Osteoblast (primary cell): ENCODE measurements around the gene RALGPS2. TPM values are rescaled to one million over a fixed set of nuclear protein-coding genes. Genes with fewer than 3 reads are reported as not detected.

Experiments used
- DNase-seq: peaks from one replicate; pipeline ENCODE4 v3.0.0; 2011; ENCODE audit warnings: low spot score, mixed read lengths; ENCODE audit not compliant: insufficient read length; ENCODE audit errors: missing footprints
- H2AFZ ChIP-seq: 2 replicates; pipeline ENCODE4 v1.6.0; 2011; ENCODE audit warnings: mild to moderate bottlenecking, low read length
- H3K27ac ChIP-seq: 2 replicates; pipeline ENCODE4 v1.5.1; 2011; ENCODE audit warnings: mild to moderate bottlenecking, low read depth, low read length, moderate library complexity
- H3K27me3 ChIP-seq: 2 replicates; pipeline ENCODE4 v1.6.0; 2012; ENCODE audit warnings: mild to moderate bottlenecking, control low read depth, inconsistent platforms, low read length, moderate library complexity; ENCODE audit not compliant: insufficient read depth
- H3K36me3 ChIP-seq: 2 replicates; pipeline ENCODE4 v1.5.1; 2011; ENCODE audit warnings: mild to moderate bottlenecking, low read length, control low read depth, moderate library complexity; ENCODE audit not compliant: insufficient read depth
- H3K4me1 ChIP-seq: 2 replicates; pipeline ENCODE4 v1.5.1; 2011; ENCODE audit warnings: mild to moderate bottlenecking, low read length, control low read depth, moderate library complexity; ENCODE audit not compliant: insufficient read depth
- H3K4me2 ChIP-seq: 2 replicates; pipeline ENCODE4 v1.6.0; 2011; ENCODE audit warnings: mild to moderate bottlenecking, low read length; ENCODE audit not compliant: insufficient read depth
- H3K4me3 ChIP-seq: fragments of 200-600 bp; sonication (generic); 3 replicates; pipeline ENCODE4 v1.5.1; 2012; ENCODE audit warnings: mild to moderate bottlenecking, low read length, inconsistent platforms; ENCODE audit not compliant: insufficient read depth
- H3K79me2 ChIP-seq: 2 replicates; pipeline ENCODE4 v1.6.0; 2012; ENCODE audit warnings: mild to moderate bottlenecking, low read length, control low read depth, inconsistent platforms; ENCODE audit not compliant: insufficient read depth
- H3K9me3 ChIP-seq: 2 replicates; pipeline ENCODE4 v1.5.1; 2011; ENCODE audit warnings: low read depth, low read length, control low read depth
- H4K20me1 ChIP-seq: 2 replicates; pipeline ENCODE4 v1.6.0; 2012; ENCODE audit warnings: mild to moderate bottlenecking, low read length, control low read depth; ENCODE audit not compliant: insufficient read depth
- CTCF ChIP-seq: IDR thresholded peaks from 2 replicates; pipeline ENCODE4 v1.5.1; 2011; ENCODE audit warnings: mild to moderate bottlenecking, low read depth, low read length, moderate library complexity; ENCODE audit errors: extremely low read depth
- total RNA-seq: library from RNA; depleted of rRNA; stranded (reverse); fragments of >200 nt; gene quantifications from 2 replicates; pipeline ENCODE4 v1.2.3, GENCODE V29; 2012

Gene RALGPS2
- total RNA-seq, 1 donor = 40.2 TPM

GRCh38 chr1:178912597-178912996, 187.6 kb downstream of the RALGPS2 start:
- H3K4me2 ChIP-seq = no peak overlapping the region

DNA sequence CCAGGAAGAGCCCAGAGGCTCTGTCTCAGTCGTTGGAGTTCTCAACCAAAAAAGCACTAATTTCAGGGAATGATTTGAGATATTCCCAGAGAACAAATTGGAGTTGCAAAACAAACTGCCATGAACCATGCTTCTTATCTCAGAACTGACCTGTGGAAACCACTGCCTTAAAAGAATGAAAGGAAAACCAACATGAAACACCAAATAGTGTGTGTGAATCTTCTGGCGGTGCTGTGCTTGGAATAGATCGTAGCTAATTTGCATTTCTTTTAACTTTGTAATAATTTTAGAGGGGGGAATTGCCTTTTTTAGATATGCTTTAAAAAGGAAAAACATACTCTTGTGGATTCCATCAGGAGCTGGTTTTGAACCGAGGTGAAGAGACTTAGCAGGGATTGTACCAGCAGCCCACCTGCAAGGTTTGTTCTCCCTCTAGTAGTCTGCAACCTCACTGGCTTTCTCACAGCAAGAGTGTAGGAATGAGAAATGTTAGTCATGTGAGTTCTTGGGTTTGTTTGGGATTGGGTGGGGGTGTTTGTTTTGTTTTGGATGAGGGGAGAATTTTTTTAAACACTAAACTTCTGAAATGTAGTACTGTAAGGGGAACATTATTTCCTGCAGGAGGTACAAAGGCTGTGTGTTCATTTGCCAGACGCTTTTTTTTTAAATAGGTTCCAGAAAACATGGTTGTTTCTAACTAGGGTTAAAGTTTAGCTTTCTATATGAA, 191.6 kb downstream of the RALGPS2 start:
- Histone ChIP-seq H3K36me3 (peaks cover 10% of the 10 kb centered on the region), H3K4me1 (peaks cover 3% of the 10 kb centered on the region), H3K4me3 (no peak overlapping the region), H3K27me3 (no peaks in the 10 kb centered on the region), H3K79me2 (no peaks in the 10 kb centered on the region), H3K9me3 (no peaks in the 10 kb centered on the region), H3K4me2 (no peak overlapping the region), H3K27ac (no peak overlapping the region), H2AFZ (no peak overlapping the region), H4K20me1 (no peaks in the 10 kb centered on the region)
- TF ChIP-seq CTCF = no peak
- no peak for DNase-seq

More at GRCh38 chr1:178912597-178912996, 187.6 kb downstream of the RALGPS2 start:
- H3K27me3 ChIP-seq = no peaks in the 10 kb centered on the region
- no peak overlapping the region for H2AFZ ChIP-seq
- no peaks in the 10 kb centered on the region for H4K20me1 ChIP-seq
- no peaks in the 10 kb centered on the region for H3K79me2 ChIP-seq
- DNase-seq = no peak
- peaks cover 14% of the 10 kb centered on the region for H3K4me1 ChIP-seq
- no peak overlapping the region for H3K4me3 ChIP-seq
- no peak for TF ChIP-seq CTCF
- peaks cover 10% of the 10 kb centered on the region for H3K36me3 ChIP-seq
- no peaks in the 10 kb centered on the region for H3K9me3 ChIP-seq
- no peak overlapping the region for H3K27ac ChIP-seq

GRCh38 chr1:178918308-178918707, 193.3 kb downstream of the RALGPS2 start:
- Histone ChIP-seq H3K27me3 (no peaks in the 10 kb centered on the region), H3K9me3 (no peaks in the 10 kb centered on the region), H3K79me2 (no peaks in the 10 kb centered on the region), H3K27ac (no peak overlapping the region), H3K4me2 (no peak overlapping the region), H4K20me1 (no peaks in the 10 kb centered on the region), H3K4me1 (no peaks in the 10 kb centered on the region), H3K4me3 (no peak overlapping the region), H3K36me3 (peaks cover 10% of the 10 kb centered on the region), H2AFZ (no peak overlapping the region)
- no peak for DNase-seq
- no peak for TF ChIP-seq CTCF

DNA sequence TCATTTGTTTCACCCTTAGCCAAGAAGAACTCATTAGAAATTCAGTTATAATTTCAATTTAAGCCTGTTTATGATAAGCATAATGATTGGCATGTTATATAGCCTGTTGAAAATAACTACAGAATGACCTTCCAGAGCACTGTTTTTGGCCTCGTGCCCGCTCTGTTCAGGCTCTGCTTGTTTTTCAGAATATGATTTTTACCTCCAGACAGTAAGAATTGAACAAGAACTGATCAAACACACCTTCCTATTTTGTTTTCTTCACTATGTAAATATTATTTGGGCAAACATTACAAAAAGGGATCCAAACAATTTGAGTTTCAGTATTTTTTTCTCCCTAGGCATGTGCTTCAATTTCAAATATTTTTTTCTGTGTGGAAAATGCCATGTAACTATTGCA, 193.9 kb downstream of the RALGPS2 start:
- TF ChIP-seq CTCF = no peak
- no peak overlapping the region for H3K27ac ChIP-seq
- peaks cover 10% of the 10 kb centered on the region for H3K36me3 ChIP-seq
- no peak overlapping the region for H2AFZ ChIP-seq
- H3K4me1 ChIP-seq = no peaks in the 10 kb centered on the region
- H3K4me2 ChIP-seq = no peak overlapping the region
- no peak for DNase-seq
- H4K20me1 ChIP-seq = no peaks in the 10 kb centered on the region
- no peaks in the 10 kb centered on the region for H3K27me3 ChIP-seq
- no peak overlapping the region for H3K4me3 ChIP-seq
- no peaks in the 10 kb centered on the region for H3K79me2 ChIP-seq
- no peaks in the 10 kb centered on the region for H3K9me3 ChIP-seq
